Lower leg skin (tissue), 4 donors: ENCODE measurements around the gene TLR2. TPM values are rescaled to one million over a fixed set of nuclear protein-coding genes. Genes with fewer than 3 reads are reported as not detected.
A peak's percentile ranks its signal among the peaks of the same experiment; 100 is the strongest.

Source experiments
- DNase-seq, 2 donors: peaks; one replicate each; pipeline ENCODE4 v3.0.0-alpha.2; 2019; ENCODE audit warnings: low spot score in 2 of 2
- H3K4me3 ChIP-seq: fragments of 200-600 bp; sonication (generic); 2 replicates; pipeline ENCODE4 v1.5.1; 2017; ENCODE audit warnings: mild to moderate bottlenecking, low read depth; ENCODE audit not compliant: poor library complexity, severe bottlenecking
- CTCF ChIP-seq, 3 donors: fragments of 450-650 bp; IDR thresholded peaks; one replicate each; pipeline ENCODE4 v1.5.1; 2016; ENCODE audit warnings: antibody characterized with exemption in 3 of 3, mild to moderate bottlenecking in 3 of 3, moderate library complexity in 2 of 3
- POLR2A ChIP-seq, 2 donors: fragments of 450-650 bp; IDR thresholded peaks; one replicate each; pipeline ENCODE4 v1.6.1; 2016 to 2017; ENCODE audit warnings: antibody characterized with exemption in 2 of 2, mild to moderate bottlenecking in 1 of 2, moderate library complexity in 1 of 2
- WGBS, 2 donors: methylation state at CpG; one replicate each; pipeline ENCODE4 v1.1.5; 2018; 5-methylcytosine and 5-hydroxymethylcytosine counted together
- intact Hi-C: fragments of 100-400 bp; cut with DNase I; formaldehyde crosslinking; loops from one replicate; pipeline ENCODE4 v1.15.0; 2023; ENCODE audit warnings: low total_unique reads
- total RNA-seq, 4 donors: library from RNA; depleted of rRNA; stranded (reverse); fragments of >200 nt; gene quantifications; one replicate each; pipeline ENCODE4 v1.1.0, GENCODE V29; 2016

TLR2 gene
- total RNA-seq, 4 donors from 2014 or later = 5.0 to 11.7 (median 7.9) TPM

GRCh38 chr4:153646261-153646660 lies 37.8 kb upstream of the TLR2 start:
- no peak for DNase-seq
- TF ChIP-seq POLR2A (IDR thresholded peaks at IDR 0.05) (no peak), CTCF (IDR thresholded peaks at IDR 0.05) (no peak)
- no peak overlapping the region for H3K4me3 ChIP-seq
- intact Hi-C loops = no loop called here
- 67 to 73% methylated on average over 1 of the region's 1 CpG for WGBS, 2 donors

GRCh38 chr4:153646978-153647377 lies 37.1 kb upstream of the TLR2 start:
- intact Hi-C loops = no loop called here
- 100% methylated on average over 1 of the region's 1 CpG for WGBS, 2 donors
- no peak overlapping the region for H3K4me3 ChIP-seq
- DNase-seq = no peak
- TF ChIP-seq CTCF (IDR thresholded peaks at IDR 0.05) (no peak), POLR2A (IDR thresholded peaks at IDR 0.05) (no peak)

- no peak for DNase-seq
- 72 to 82% methylated on average over 4 of the region's 4 CpGs for WGBS, 2 donors
- TF ChIP-seq CTCF (IDR thresholded peaks at IDR 0.05) (no peak), POLR2A (IDR thresholded peaks at IDR 0.05) (no peak)
- intact Hi-C loops = no loop called here
- H3K4me3 ChIP-seq = no peak overlapping the region
These were observed 36.1 kb upstream of the TLR2 start for GRCh38 chr4:153647975-153648374.

GRCh38 chr4:153649572-153649991 lies 34.5 kb upstream of the TLR2 start:
- TF ChIP-seq CTCF (IDR thresholded peaks at IDR 0.05) (no peak), POLR2A (IDR thresholded peaks at IDR 0.05) (no peak)
- DNase-seq = no peak
- intact Hi-C loops = no loop called here
- WGBS, 2 donors = 50 to 51% methylated on average over 6 of the region's 6 CpGs
- no peak overlapping the region for H3K4me3 ChIP-seq

- DNase-seq = no peak
- no peak overlapping the region for H3K4me3 ChIP-seq
- TF ChIP-seq CTCF (IDR thresholded peaks at IDR 0.05) = no peak
- TF ChIP-seq POLR2A (IDR thresholded peaks at IDR 0.05) = no peak
- intact Hi-C loops = no loop called here
- 55 to 66% methylated on average over 3 of the region's 3 CpGs for WGBS, 2 donors
These were observed 33.0 kb upstream of the TLR2 start for GRCh38 chr4:153651116-153651515.

GRCh38 chr4:153651587-153651986 lies 32.5 kb upstream of the TLR2 start:
- intact Hi-C loops = no loop called here
- no peak for TF ChIP-seq CTCF (IDR thresholded peaks at IDR 0.05)
- TF ChIP-seq POLR2A (IDR thresholded peaks at IDR 0.05) = no peak
- DNase-seq = peak in 1 of 2 donors; percentile 56
- no peak overlapping the region for H3K4me3 ChIP-seq
- 57 to 67% methylated on average over 5 of the region's 5 CpGs for WGBS, 2 donors
